ENCODE results near the gene FBXW5. TPM values are rescaled to one million over a fixed set of nuclear protein-coding genes. Genes with fewer than 3 reads are reported as not detected.

Gene FBXW5
- polyA plus RNA-seq, 1 donor from 2014 or later, result 138 TPM

DNA sequence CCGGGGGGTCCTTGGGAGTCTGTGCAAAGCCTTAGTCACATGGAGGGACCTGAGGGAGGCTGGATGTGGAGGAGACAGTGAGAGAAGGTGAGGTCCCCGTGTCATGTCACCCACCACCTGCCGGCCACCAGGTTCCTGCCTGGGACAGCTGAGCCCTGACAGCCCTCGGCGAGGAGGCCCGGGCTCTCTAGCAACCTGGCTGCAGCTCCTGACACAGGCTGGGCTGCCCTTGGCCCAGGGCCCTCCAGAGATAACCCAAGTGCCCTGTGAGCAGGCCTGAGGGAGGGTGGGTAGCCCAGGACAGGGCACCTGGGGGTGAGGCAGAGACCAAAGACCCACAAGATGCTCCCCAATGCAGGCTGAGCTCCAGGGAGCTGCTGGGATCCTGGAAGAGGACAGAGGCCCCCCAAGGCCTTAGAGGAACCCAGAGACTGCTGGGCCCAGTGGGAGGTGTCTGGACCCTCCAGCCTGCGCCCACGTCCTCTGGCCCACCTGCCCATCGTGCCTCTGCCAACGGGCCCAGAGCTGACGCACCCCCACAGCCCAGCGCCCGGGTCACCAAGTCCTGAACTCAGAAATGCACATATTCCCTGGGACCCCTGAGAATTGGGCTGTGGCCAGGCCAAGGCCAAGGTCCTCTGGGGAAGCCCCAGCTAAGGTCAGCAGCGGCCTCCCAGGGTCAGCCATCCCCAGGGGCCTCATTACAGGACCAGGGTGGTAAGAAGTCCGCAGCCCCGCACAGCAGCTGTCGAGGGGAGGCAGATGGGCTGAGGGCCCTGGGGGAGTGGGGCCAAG, 24.0 kb upstream of the FBXW5 start:
- no peak overlapping the region for H3K4me2 ChIP-seq (ENCODE audit: low read length)
- H3K27me3 ChIP-seq (ENCODE audit: insufficient read depth, low read depth, low read length), result no peaks in the 10 kb centered on the region
- no peaks in the 10 kb centered on the region for H3K79me2 ChIP-seq (replicated peaks; ENCODE audit: insufficient read depth, low read length)
- no peaks in the 10 kb centered on the region for H3K9me2 ChIP-seq (ENCODE audit: insufficient read depth, low read length)
- H3K27ac ChIP-seq (ENCODE audit: low read length), result no peak overlapping the region
- H3K9me3 ChIP-seq (ENCODE audit: low read length), result no peaks in the 10 kb centered on the region
- H3K9ac ChIP-seq (ENCODE audit: low read length), result no peak overlapping the region
- no peaks in the 10 kb centered on the region for H3K36me3 ChIP-seq (ENCODE audit: insufficient read depth, low read length)
- H3F3A ChIP-seq (ENCODE audit: insufficient read depth, low read length, poor library complexity, severe bottlenecking), result no peaks in the 10 kb centered on the region
- H3K4me3 ChIP-seq (ENCODE audit: low read length), result no peak overlapping the region
- no peak overlapping the region for H2AFZ ChIP-seq (ENCODE audit: low read depth, low read length)
- no peak for TF ChIP-seq POLR2AphosphoS5 (IDR thresholded peaks at IDR 0.05)
- no peak for TF ChIP-seq MXI1 (conservative IDR thresholded peaks at IDR 0.05; ENCODE audit: poor library complexity, severe bottlenecking)
- TF ChIP-seq TAF1 (IDR thresholded peaks at IDR 0.05; ENCODE audit: low read depth), result no peak
- no peak for TF ChIP-seq EZH2 (IDR thresholded peaks at IDR 0.05; ENCODE audit: borderline replicate concordance, insufficient read depth, low read length, poor library complexity, severe bottlenecking)
- TF ChIP-seq SMC3 (conservative IDR thresholded peaks at IDR 0.05; ENCODE audit: poor library complexity), result no peak
- TF ChIP-seq, protein P1, sequence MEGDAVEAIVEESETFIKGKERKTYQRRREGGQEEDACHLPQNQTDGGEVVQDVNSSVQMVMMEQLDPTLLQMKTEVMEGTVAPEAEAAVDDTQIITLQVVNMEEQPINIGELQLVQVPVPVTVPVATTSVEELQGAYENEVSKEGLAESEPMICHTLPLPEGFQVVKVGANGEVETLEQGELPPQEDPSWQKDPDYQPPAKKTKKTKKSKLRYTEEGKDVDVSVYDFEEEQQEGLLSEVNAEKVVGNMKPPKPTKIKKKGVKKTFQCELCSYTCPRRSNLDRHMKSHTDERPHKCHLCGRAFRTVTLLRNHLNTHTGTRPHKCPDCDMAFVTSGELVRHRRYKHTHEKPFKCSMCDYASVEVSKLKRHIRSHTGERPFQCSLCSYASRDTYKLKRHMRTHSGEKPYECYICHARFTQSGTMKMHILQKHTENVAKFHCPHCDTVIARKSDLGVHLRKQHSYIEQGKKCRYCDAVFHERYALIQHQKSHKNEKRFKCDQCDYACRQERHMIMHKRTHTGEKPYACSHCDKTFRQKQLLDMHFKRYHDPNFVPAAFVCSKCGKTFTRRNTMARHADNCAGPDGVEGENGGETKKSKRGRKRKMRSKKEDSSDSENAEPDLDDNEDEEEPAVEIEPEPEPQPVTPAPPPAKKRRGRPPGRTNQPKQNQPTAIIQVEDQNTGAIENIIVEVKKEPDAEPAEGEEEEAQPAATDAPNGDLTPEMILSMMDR (IDR thresholded peaks at IDR 0.05; ENCODE audit: poor library complexity, severe bottlenecking), result no peak
- H4K20me1 ChIP-seq (ENCODE audit: insufficient read depth), result no peaks in the 10 kb centered on the region

DNA sequence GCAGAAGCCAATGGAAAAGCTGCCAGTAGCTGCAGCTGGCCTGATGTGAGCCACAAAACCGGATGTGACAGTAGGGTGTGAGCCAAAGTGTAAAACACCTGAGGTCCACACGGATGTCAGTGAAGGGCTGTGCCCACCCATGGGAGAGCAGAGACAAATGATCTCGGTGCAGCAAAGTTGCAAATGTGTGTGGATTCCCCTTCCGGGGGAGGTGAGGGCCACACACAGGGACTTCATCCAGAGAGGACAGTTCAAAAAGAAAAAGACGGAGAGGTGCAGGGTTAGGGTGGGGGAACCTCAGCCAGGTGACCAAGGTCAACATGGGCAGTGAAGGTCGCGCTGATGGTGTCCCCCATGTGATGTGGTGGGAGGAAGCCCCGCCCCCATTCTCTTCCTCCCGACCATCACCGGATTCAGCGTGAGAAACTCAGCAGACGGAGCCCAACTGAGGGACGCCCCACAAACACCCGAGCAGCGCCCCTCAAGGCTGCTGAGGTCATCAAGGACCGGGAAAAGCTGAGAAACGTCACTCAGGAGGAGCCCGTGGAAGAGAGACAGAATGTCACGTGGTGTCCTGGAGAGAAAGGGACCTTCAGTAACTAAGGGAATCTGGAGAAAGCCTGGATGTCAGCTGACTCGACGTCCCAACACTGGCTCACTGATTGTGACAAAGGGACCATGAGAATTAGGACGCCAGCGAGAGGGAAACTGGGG, 21.4 kb upstream of the FBXW5 start:
- H3K4me2 ChIP-seq (ENCODE audit: low read length), result no peak overlapping the region
- no peaks in the 10 kb centered on the region for H3K27me3 ChIP-seq (ENCODE audit: insufficient read depth, low read depth, low read length)
- no peaks in the 10 kb centered on the region for H4K20me1 ChIP-seq (ENCODE audit: insufficient read depth)
- H3F3A ChIP-seq (ENCODE audit: insufficient read depth, low read length, poor library complexity, severe bottlenecking), result no peaks in the 10 kb centered on the region
- H3K9me3 ChIP-seq (ENCODE audit: low read length), result no peaks in the 10 kb centered on the region
- H3K36me3 ChIP-seq (ENCODE audit: insufficient read depth, low read length), result no peaks in the 10 kb centered on the region
- no peak overlapping the region for H2AFZ ChIP-seq (ENCODE audit: low read depth, low read length)
- no peak overlapping the region for H3K27ac ChIP-seq (ENCODE audit: low read length)
- H3K79me2 ChIP-seq (replicated peaks; ENCODE audit: insufficient read depth, low read length), result no peaks in the 10 kb centered on the region
- no peak overlapping the region for H3K9ac ChIP-seq (ENCODE audit: low read length)
- no peak overlapping the region for H3K4me3 ChIP-seq (ENCODE audit: low read length)
- no peaks in the 10 kb centered on the region for H3K9me2 ChIP-seq (ENCODE audit: insufficient read depth, low read length)
- TF ChIP-seq, protein P1 (IDR thresholded peaks at IDR 0.05; ENCODE audit: poor library complexity, severe bottlenecking), result no peak

DNA sequence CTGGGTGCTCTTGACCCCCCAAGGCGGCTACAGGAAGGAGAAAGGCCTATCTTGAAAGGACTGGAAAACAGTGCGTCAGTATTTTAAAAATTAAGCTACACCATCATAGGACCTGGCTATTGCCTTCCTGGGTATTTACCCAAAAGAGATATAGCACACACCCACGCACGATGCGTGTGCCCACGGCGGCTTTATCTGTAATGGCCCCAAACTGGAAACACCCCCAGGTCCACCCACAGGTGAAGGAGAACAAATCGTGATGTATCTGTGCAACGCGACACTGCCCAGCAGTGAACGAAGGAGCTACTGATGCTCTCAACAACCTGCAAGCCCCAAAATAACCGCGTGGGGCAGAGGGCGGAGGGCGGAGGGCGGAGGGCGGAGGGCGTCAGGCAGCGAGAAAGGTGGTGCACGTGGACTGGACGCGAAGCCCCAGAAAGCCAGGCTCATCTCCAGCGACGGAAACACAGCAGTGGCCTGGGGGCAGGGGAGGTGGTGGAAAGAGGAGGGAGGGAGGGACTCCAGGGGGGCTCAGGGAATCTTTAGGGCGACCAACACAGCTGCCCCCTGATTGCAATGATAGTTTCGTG, 20.4 kb upstream of the FBXW5 start:
- H3K27ac ChIP-seq (ENCODE audit: low read length), result no peak overlapping the region
- H3K27me3 ChIP-seq (ENCODE audit: insufficient read depth, low read depth, low read length), result no peaks in the 10 kb centered on the region
- H3K79me2 ChIP-seq (replicated peaks; ENCODE audit: insufficient read depth, low read length), result no peaks in the 10 kb centered on the region
- H3K9me3 ChIP-seq (ENCODE audit: low read length), result no peaks in the 10 kb centered on the region
- H3K4me2 ChIP-seq (ENCODE audit: low read length), result no peak overlapping the region
- no peak overlapping the region for H3K4me3 ChIP-seq (ENCODE audit: low read length)
- H4K20me1 ChIP-seq (ENCODE audit: insufficient read depth), result no peaks in the 10 kb centered on the region
- no peaks in the 10 kb centered on the region for H3K9me2 ChIP-seq (ENCODE audit: insufficient read depth, low read length)
- no peak overlapping the region for H2AFZ ChIP-seq (ENCODE audit: low read depth, low read length)
- no peak for TF ChIP-seq MXI1 (conservative IDR thresholded peaks at IDR 0.05; ENCODE audit: poor library complexity, severe bottlenecking)
- no peak for TF ChIP-seq POLR2AphosphoS5 (IDR thresholded peaks at IDR 0.05)
- TF ChIP-seq RAD21 (conservative IDR thresholded peaks at IDR 0.05), result no peak
- H3K36me3 ChIP-seq (ENCODE audit: insufficient read depth, low read length), result no peaks in the 10 kb centered on the region
- no peak overlapping the region for H3K9ac ChIP-seq (ENCODE audit: low read length)
- H3F3A ChIP-seq (ENCODE audit: insufficient read depth, low read length, poor library complexity, severe bottlenecking), result no peaks in the 10 kb centered on the region
